Heart left ventricle (tissue), 16 donors: ENCODE measurements around the gene PRKX. TPM values are rescaled to one million over a fixed set of nuclear protein-coding genes. Genes with fewer than 3 reads are reported as not detected.

ENCODE experiments used
- ATAC-seq, 4 donors: fragments of 200-7000 bp; cut with Tn5 transposase; one replicate each; pipeline ENCODE4 v1.9.1; 2020 to 2022; ENCODE audit warnings: moderate library complexity in 4 of 4, mild to moderate bottlenecking in 3 of 4, moderate number of reproducible peaks in 1 of 4
- DNase-seq, 5 donors: peaks; one replicate each; pipeline ENCODE4 v3.0.0-alpha.2; 2020
- H3K27ac ChIP-seq, 12 donors: fragments of 200-600 bp; sonication (generic) in 4 of 12; one replicate each; pipeline versions ENCODE4 v1.5.0 to v1.8.0; 2016 to 2022; ENCODE audit warnings: mild to moderate bottlenecking in 2 of 12
- H3K27me3 ChIP-seq, 9 donors: fragments of 200-600 bp; sonication (generic) in 2 of 9; one replicate each; pipeline versions ENCODE4 v1.5.1 to v1.8.0; 2016 to 2022; ENCODE audit warnings: mild to moderate bottlenecking in 3 of 9
- H3K36me3 ChIP-seq, 9 donors: fragments of 200-600 bp; sonication (generic) in 2 of 9; one replicate each; pipeline versions ENCODE4 v1.5.0 to v1.8.0; 2018 to 2022; ENCODE audit warnings: mild to moderate bottlenecking in 2 of 9
- H3K4me1 ChIP-seq, 12 donors: fragments of 200-600 bp; sonication (generic) in 4 of 12; one replicate each; pipeline versions ENCODE4 v1.5.0 to v1.8.0; 2016 to 2022; ENCODE audit warnings: mild to moderate bottlenecking in 3 of 12
- H3K4me3 ChIP-seq, 12 donors: fragments of 200-600 bp; sonication (generic) in 4 of 12; one replicate each; pipeline versions ENCODE4 v1.5.0 to v1.8.0; 2017 to 2022; ENCODE audit warnings: mild to moderate bottlenecking in 9 of 12, moderate library complexity in 4 of 12
- H3K9me3 ChIP-seq, 12 donors: fragments of 200-600 bp; sonication (generic) in 4 of 12; one replicate each; pipeline versions ENCODE4 v1.5.0 to v1.8.0; 2016 to 2022; ENCODE audit warnings: mild to moderate bottlenecking in 1 of 12
- POLR2A ChIP-seq, 2 donors: fragments of 450-650 bp; IDR thresholded peaks; one replicate each; pipeline ENCODE4 v1.6.1; 2017; ENCODE audit warnings: antibody characterized with exemption in 2 of 2, mild to moderate bottlenecking in 2 of 2, moderate library complexity in 2 of 2
- whole genome bisulfite sequencing, 4 donors: extraction: QIAGEN DNeasy Blood & Tissue Kit in 2 of 4; methylation state at CpG; one replicate each; pipeline versions ENCODE4 v1.1.5 to v1.1.7; 2013 to 2018; 5-methylcytosine and 5-hydroxymethylcytosine counted together
- intact Hi-C, 10 donors: fragments of 100-400 bp; cut with DNase I; formaldehyde crosslinking; loops; one replicate each; pipeline versions ENCODE4 v1.11.1 to v1.14.2; 2022
- polyA plus RNA-seq, 2 donors: library from polyadenylated mRNA; stranded (reverse); fragments of 200-250 nt; gene quantifications; one replicate each; pipeline ENCODE4 v1.2.3, GENCODE V29; 2013
- total RNA-seq, 9 donors: library from RNA; depleted of rRNA in 2 of 9; stranded (reverse); fragments of >200 nt in 2 of 9; fragmentation: NEBNext Ultra II Directional in 3 of 9; extraction: Animal tissue kit (Norgen Biotek cat#: 25700) in 3 of 9; gene quantifications; one replicate each; pipeline versions ENCODE4 v1.1.0 to v1.2.4, GENCODE V29; 2016 to 2023
- TF ChIP-seq, protein P1 (sequence below), 12 donors: fragments of 200-600 bp; sonication (generic) in 4 of 12; IDR thresholded peaks; one replicate each; pipeline versions ENCODE4 v1.5.0 to v1.8.0; 2018 to 2022; ENCODE audit warnings: antibody characterized with exemption in 12 of 12, mild to moderate bottlenecking in 5 of 12
- donor health status: ischemic (EF 13 %, LVEDD 7.1; RV severe dilation, severe dysfunction).
- donor health status: healthy with polysubstance abuse.
- donor health status: DM: no; HTN: yes; CAD: no.
- donor health status: DM: no; HTN: no; CAD: no.
- donor health status: ischemic (EF 25% LVEDD 6.9; RV normal size, moderate dysfunction).
- donor health status: ischemic (EF 25% LVEDD 5.7; RV mildly dilated, moderate dysfunction).
- donor health status: healthy.
- donor health status: DM: yes; HTN: yes; CAD: no.
- donor health status: ischemic (EF 35%, LVEDD 5.7; RV mildly dilated, moderate dysfunction).
- donor health status: nonischemic (EF 11% LVEDD 7.7; RV severe dilation, severe dysfunction).
- donor health status: DM: yes; HTN: yes; CAD: no.
- donor health status: PGD.
- donor health status: ischemic (EF 29% LVEDD 5.4; RV normal size, mild dysfunction).
- donor health status: nonischemic (EF 23%, LVEDD 6.1; RV moderate dilation, normal function).

PRKX gene
- total and polyA plus RNA-seq, 11 donors: 1.8 to 19.1 (median 4.1) TPM

DNA sequence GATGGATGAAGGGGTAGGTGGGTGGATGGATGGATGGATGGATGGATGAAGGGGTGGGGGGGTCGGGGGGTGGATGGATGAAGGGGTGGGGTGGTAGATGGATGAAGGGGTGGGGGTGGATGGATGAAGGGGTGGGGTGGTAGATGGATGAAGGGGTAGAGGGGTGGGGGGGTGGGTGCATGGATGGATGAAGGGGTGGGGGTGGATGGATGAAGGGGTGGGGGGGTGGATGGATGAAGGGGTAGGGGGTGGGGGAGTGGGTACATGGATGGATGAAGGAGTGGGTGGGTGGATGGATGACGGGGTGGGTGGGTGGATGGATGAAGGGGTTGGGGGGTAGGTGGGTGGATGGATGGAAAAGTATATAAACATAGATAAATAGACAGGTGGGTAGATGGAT lies 74.2 kb downstream of the PRKX start:
- no peaks in the 10 kb centered on the region for H3K4me1 ChIP-seq
- peaks cover 0 to 4% (median 0%) of the 10 kb centered on the region in 9 donors for H3K36me3 ChIP-seq
- TF ChIP-seq, protein P1, sequence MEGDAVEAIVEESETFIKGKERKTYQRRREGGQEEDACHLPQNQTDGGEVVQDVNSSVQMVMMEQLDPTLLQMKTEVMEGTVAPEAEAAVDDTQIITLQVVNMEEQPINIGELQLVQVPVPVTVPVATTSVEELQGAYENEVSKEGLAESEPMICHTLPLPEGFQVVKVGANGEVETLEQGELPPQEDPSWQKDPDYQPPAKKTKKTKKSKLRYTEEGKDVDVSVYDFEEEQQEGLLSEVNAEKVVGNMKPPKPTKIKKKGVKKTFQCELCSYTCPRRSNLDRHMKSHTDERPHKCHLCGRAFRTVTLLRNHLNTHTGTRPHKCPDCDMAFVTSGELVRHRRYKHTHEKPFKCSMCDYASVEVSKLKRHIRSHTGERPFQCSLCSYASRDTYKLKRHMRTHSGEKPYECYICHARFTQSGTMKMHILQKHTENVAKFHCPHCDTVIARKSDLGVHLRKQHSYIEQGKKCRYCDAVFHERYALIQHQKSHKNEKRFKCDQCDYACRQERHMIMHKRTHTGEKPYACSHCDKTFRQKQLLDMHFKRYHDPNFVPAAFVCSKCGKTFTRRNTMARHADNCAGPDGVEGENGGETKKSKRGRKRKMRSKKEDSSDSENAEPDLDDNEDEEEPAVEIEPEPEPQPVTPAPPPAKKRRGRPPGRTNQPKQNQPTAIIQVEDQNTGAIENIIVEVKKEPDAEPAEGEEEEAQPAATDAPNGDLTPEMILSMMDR (IDR thresholded peaks at IDR 0.05): no peak
- TF ChIP-seq POLR2A (IDR thresholded peaks at IDR 0.05): no peak
- intact Hi-C loops: loop anchor here in 7 of 10 donors (2.0 to 10.0 kb wide), 5 partner anchors 522 to 607 kb away; no protein-coding TSS in a partner anchor
- H3K9me3 ChIP-seq: peaks cover 0 to 8% (median 0%) of the 10 kb centered on the region in 12 donors
- H3K27me3 ChIP-seq: no peaks in the 10 kb centered on the region
- DNase-seq (no peak), ATAC-seq (no peak)
- no peak overlapping the region for H3K27ac ChIP-seq
- H3K4me3 ChIP-seq: no peak overlapping the region
- 87 to 96% methylated on average over 1 of the region's 2 CpGs; no CpG with 5 or more reads in 2 of the 4 donors for WGBS, 4 donors

DNA sequence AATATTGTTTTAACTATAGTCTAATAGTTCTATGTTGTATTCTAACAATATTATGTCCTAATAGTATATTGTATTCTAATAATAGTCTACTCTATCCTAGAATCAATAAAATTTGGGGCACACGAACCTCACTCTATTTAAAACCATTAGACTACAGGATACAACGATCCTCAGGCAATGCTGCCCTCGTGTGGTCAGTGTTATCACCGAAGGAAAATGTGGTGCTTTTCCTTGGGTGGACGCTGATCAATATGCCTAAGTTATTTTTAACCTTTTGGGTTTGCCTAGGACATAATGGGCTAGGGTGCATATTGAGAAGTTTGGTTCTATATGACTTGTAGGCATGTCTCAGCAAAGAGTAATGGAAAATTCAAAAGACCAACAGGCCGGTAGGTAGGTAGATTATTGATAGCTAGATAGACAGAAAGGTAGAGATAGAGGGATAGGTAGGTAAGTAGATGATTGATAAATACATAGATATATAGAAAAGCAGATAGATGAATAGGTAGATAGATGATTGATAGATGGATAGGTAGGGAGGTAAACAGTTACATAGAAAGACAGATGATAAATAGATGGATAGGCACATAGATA lies 75.1 kb downstream of the PRKX start:
- peaks cover 0 to 11% (median 0%) of the 10 kb centered on the region in 9 donors for H3K36me3 ChIP-seq
- ATAC-seq: no peak
- no peak for TF ChIP-seq POLR2A (IDR thresholded peaks at IDR 0.05)
- TF ChIP-seq, protein P1 (IDR thresholded peaks at IDR 0.05): peak; percentile 32 to 65 (median 54)
- no peaks in the 10 kb centered on the region for H3K27me3 ChIP-seq
- peaks cover 0 to 2% (median 0%) of the 10 kb centered on the region in 12 donors for H3K9me3 ChIP-seq
- H3K27ac ChIP-seq: no peak overlapping the region
- no peaks in the 10 kb centered on the region for H3K4me1 ChIP-seq
- peak in 3 of 5 donors; percentile 14 to 34 (median 17) for DNase-seq
- 16 to 20% (median 16%) methylated on average over 6 of the region's 6 CpGs for WGBS, 4 donors
- intact Hi-C loops: loop anchor here in 7 of 10 donors (2.0 to 10.0 kb wide), 5 partner anchors 521 to 606 kb away; no protein-coding TSS in a partner anchor
- H3K4me3 ChIP-seq: no peak overlapping the region

DNA sequence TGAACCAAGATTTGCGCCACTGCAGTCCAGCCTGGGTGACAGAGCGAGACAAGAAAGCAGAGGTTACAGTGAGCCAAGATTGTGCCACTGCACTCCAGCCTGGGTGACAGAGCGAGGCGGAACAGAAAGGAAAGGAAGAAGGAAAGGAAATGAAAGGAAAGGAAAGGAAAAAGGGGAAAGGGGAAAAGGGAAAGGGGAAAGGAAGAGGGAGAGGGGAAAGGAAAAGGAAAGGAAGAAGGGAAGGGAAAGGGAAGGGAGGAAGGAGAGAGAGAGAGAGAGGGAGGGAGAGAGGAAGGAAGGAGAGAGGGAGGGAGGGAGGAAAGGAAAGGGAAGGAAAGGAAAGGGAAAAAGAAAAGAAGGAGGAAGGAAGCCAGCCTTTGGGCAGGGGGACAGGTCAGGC lies 76.6 kb downstream of the PRKX start:
- Histone ChIP-seq H3K27me3 (no peaks in the 10 kb centered on the region), H3K4me1 (no peaks in the 10 kb centered on the region), H3K4me3 (no peak overlapping the region), H3K9me3 (no peaks in the 10 kb centered on the region), H3K27ac (no peak overlapping the region), H3K36me3 (peaks cover 0 to 14% (median 0%) of the 10 kb centered on the region in 9 donors)
- ATAC-seq (no peak), DNase-seq (no peak)
- intact Hi-C loops: loop anchor here in 6 of 10 donors (5.0 to 10.0 kb wide), 4 partner anchors 520 to 605 kb away; no protein-coding TSS in a partner anchor
- no peak for TF ChIP-seq POLR2A (IDR thresholded peaks at IDR 0.05)
- 96 to 99% (median 98%) methylated on average over 4 of the region's 4 CpGs for WGBS, 4 donors

DNA sequence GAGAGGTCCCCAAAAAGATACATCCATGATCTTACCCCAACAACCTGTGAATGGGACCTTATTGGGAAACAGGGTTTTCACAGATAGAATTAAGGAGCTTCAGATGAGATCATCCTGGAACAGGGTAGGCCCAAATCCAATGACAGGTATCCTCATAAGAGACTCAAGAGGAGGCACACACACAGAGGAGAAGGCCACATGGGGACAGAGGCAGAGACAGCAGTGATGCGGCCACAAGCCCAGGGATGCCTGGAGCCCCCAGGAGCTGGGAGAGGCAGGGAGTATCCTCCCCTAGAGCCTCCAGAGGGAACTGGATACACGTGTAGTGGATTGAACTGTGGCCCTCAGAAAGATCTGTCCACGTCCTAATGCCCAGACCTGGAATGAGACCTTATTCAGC lies 82.3 kb downstream of the PRKX start:
- WGBS, 4 donors: 80 to 97% (median 85%) methylated on average over 2 to 3 of the region's 3 CpGs
- Histone ChIP-seq H3K36me3 (peaks cover 0 to 41% (median 0%) of the 10 kb centered on the region in 9 donors), H3K4me3 (no peak overlapping the region), H3K27me3 (no peaks in the 10 kb centered on the region), H3K9me3 (peaks cover 0 to 8% (median 0%) of the 10 kb centered on the region in 12 donors), H3K4me1 (no peaks in the 10 kb centered on the region), H3K27ac (no peak overlapping the region)
- DNase-seq: no peak
- no peak for ATAC-seq
- TF ChIP-seq, protein P1 (IDR thresholded peaks at IDR 0.05): no peak
- no peak for TF ChIP-seq POLR2A (IDR thresholded peaks at IDR 0.05)
- intact Hi-C loops: loop anchor here in 4 of 10 donors (10.0 kb wide), 2 partner anchors 516 to 596 kb away; no protein-coding TSS in a partner anchor
